Ishikawa (cell line): Measurements from ENCODE around the gene CEP95.

Experiments used
- CEBPB ChIP-seq: IDR thresholded peaks from 2 replicates; pipeline ENCODE4 v1.6.1; 2012
- CREB1 ChIP-seq: IDR thresholded peaks from 2 replicates; pipeline ENCODE4 v1.6.1; 2012; ENCODE audit warnings: low read depth
- EGR1 ChIP-seq: IDR thresholded peaks from 2 replicates; pipeline ENCODE4 v1.6.1; 2012
- EP300 ChIP-seq: IDR thresholded peaks from 2 replicates; pipeline ENCODE4 v1.6.1; 2012; ENCODE audit warnings: borderline replicate concordance
- FOXM1 ChIP-seq: IDR thresholded peaks from 2 replicates; pipeline ENCODE4 v1.6.1; 2012; ENCODE audit warnings: low read depth, borderline replicate concordance
- NFIC ChIP-seq: IDR thresholded peaks from 2 replicates; pipeline ENCODE4 v1.6.1; 2012
- RAD21 ChIP-seq: IDR thresholded peaks from 2 replicates; pipeline ENCODE4 v1.6.1; 2012; ENCODE audit warnings: low read depth
- TAF1 ChIP-seq: IDR thresholded peaks from 2 replicates; pipeline ENCODE4 v1.6.1; 2012; ENCODE audit warnings: low read depth, mild to moderate bottlenecking
- TCF12 ChIP-seq: IDR thresholded peaks from 2 replicates; pipeline ENCODE4 v1.6.1; 2012; ENCODE audit warnings: low read depth
- TEAD4 ChIP-seq: IDR thresholded peaks from 2 replicates; pipeline ENCODE4 v1.6.1; 2012
- YY1 ChIP-seq: IDR thresholded peaks from 2 replicates; pipeline ENCODE4 v1.6.1; 2012; ENCODE audit warnings: low read depth
- ZBTB7A ChIP-seq: IDR thresholded peaks from 2 replicates; pipeline ENCODE4 v1.6.1; 2012; ENCODE audit warnings: low read depth
- TF ChIP-seq, protein P1 (sequence below): IDR thresholded peaks from 2 replicates; pipeline ENCODE4 v1.6.1; 2012
- TF ChIP-seq, protein P2 (sequence below): IDR thresholded peaks from 2 replicates; pipeline ENCODE4 v1.6.1; 2012; ENCODE audit warnings: low read depth, mild to moderate bottlenecking
- TF ChIP-seq, protein P3 (sequence below): IDR thresholded peaks from 2 replicates; pipeline ENCODE4 v1.6.1; 2012

The CEP95 gene

DNA sequence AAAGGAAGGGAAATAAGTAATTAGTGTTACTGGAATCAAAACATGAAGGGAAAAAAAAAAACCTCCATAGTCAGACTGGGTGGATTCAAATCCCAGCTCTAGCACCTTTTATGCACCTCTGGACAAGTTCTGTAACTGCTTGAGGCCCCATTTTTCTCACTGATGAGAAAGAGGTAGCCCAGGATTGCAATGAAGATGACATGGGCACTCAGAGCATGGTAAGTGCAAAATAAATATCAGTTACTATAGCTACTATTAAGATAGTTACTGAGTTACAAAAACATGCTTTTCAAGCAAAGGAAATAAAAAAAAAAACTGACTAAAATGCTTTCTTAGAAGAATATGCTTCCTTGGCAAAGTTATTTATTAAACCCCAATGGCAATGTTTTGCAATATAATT lies 58.8 kb downstream of the CEP95 start:
- no peak for TF ChIP-seq YY1

DNA sequence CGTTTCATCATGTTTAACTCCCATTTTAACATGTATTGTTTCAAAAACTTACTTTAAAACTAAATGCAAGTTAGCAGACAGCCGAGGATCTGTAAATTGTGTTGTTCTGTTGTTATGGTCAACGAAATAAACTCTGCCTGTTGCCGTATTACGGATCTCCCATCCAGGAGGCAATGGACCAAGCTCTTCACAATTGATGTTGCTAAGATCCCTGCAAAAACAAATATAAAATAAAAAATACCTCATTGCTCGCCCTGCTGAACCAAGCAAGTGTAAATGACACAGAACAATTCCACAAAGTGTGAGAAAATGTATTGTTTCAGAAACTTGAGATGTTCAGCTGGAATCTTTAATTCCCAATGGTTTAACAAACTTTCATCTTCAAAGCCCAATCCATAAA lies 65.0 kb downstream of the CEP95 start:
- TF ChIP-seq, protein P1, sequence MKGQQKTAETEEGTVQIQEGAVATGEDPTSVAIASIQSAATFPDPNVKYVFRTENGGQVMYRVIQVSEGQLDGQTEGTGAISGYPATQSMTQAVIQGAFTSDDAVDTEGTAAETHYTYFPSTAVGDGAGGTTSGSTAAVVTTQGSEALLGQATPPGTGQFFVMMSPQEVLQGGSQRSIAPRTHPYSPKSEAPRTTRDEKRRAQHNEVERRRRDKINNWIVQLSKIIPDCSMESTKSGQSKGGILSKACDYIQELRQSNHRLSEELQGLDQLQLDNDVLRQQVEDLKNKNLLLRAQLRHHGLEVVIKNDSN = no peak
- TF ChIP-seq YY1 (no peak), NFIC (no peak), TCF12 (no peak), RAD21 (no peak), CEBPB (no peak), TAF1 (no peak), CREB1 (no peak), EP300 (no peak)
- TF ChIP-seq, protein P2, sequence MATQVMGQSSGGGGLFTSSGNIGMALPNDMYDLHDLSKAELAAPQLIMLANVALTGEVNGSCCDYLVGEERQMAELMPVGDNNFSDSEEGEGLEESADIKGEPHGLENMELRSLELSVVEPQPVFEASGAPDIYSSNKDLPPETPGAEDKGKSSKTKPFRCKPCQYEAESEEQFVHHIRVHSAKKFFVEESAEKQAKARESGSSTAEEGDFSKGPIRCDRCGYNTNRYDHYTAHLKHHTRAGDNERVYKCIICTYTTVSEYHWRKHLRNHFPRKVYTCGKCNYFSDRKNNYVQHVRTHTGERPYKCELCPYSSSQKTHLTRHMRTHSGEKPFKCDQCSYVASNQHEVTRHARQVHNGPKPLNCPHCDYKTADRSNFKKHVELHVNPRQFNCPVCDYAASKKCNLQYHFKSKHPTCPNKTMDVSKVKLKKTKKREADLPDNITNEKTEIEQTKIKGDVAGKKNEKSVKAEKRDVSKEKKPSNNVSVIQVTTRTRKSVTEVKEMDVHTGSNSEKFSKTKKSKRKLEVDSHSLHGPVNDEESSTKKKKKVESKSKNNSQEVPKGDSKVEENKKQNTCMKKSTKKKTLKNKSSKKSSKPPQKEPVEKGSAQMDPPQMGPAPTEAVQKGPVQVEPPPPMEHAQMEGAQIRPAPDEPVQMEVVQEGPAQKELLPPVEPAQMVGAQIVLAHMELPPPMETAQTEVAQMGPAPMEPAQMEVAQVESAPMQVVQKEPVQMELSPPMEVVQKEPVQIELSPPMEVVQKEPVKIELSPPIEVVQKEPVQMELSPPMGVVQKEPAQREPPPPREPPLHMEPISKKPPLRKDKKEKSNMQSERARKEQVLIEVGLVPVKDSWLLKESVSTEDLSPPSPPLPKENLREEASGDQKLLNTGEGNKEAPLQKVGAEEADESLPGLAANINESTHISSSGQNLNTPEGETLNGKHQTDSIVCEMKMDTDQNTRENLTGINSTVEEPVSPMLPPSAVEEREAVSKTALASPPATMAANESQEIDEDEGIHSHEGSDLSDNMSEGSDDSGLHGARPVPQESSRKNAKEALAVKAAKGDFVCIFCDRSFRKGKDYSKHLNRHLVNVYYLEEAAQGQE = no peak

DNA sequence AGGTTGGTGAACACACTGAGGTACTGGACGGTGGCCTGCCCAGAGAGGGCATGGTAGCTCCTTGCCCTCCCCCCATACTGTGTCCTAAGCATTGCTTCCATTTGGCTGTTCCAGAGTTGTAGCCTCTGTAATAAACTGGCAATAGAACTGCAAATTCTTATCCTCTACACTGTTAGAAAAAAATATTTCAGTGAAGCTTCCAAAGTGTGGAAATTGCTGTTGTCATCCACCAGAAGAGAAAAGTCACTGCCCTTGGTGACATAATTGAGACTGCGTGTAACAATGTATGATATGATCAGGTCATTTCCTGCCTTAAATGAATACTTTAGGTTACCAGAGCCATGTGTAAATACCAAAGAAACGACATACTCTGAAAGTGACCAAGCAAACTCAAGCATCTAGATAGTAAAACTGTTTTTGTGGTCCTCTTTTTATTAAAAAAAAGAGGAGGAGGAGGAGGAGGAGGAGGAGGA lies 65.9 kb downstream of the CEP95 start:
- TF ChIP-seq EGR1 (no peak), TEAD4 (no peak), CREB1 (no peak), TCF12 (no peak), YY1 (no peak)
- TF ChIP-seq, protein P3, sequence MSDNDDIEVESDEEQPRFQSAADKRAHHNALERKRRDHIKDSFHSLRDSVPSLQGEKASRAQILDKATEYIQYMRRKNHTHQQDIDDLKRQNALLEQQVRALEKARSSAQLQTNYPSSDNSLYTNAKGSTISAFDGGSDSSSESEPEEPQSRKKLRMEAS = no peak

DNA sequence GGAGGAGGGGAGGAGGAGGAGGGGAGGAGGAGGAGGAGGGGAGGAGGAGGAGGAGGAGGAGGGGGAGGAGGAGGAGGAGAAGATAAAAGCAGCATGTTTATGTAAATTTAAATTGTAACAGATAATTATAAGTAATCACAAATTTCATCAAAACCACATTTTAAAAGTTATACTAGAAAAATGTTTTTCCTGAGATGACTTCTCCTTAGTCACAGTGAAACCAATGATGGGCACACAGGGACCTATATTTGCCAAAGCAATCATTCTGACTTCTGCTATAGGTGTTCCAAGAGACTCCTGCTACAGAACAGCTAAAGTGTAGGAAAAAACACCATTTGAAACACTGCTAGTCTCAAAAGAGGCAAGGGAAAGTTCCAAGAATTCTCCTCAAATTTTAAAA lies 66.4 kb downstream of the CEP95 start:
- TF ChIP-seq RAD21 = no peak
- TF ChIP-seq FOXM1 = no peak
- TF ChIP-seq TAF1 = no peak
- no peak for TF ChIP-seq CREB1
- no peak for TF ChIP-seq EP300
- TF ChIP-seq NFIC = no peak
- TF ChIP-seq, protein P2 = no peak
- TF ChIP-seq EGR1 = no peak

DNA sequence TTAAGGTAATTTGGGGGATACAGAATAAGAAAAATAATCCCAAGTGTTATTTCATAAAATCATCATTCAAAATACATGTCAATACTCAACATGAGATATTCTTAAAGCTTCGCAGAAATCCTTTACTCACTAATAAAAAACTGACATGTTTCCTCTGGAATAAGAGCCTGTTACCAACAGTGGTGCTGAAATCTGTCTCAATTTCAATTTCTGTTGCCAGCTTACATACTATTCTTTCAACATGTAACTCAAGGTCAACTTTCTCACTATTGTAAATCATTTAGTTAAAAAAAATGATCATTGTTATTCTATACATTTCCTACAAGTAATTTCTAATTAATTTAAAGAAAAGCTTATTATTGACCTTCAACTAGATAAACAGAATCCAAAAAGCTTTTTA lies 67.9 kb downstream of the CEP95 start:
- TF ChIP-seq CEBPB = no peak
- TF ChIP-seq EP300 = no peak
- no peak for TF ChIP-seq ZBTB7A
- TF ChIP-seq FOXM1 = no peak
- no peak for TF ChIP-seq TAF1
- TF ChIP-seq, protein P3 = no peak
- TF ChIP-seq TEAD4 = no peak
- TF ChIP-seq YY1 = no peak
- TF ChIP-seq RAD21 = no peak
- TF ChIP-seq CREB1 = no peak
- TF ChIP-seq TCF12 = no peak
- TF ChIP-seq, protein P2 = no peak
- TF ChIP-seq NFIC = no peak
- no peak for TF ChIP-seq EGR1
- TF ChIP-seq, protein P1 = no peak
